Activated naive CD4-positive, alpha-beta T cell (primary cell): Measurements from ENCODE around the gene CDC45.

Source experiments
- DNase-seq, 4 experiments: peaks; one replicate each; lab custom pipeline; 2025; lab: John Stamatoyannopoulos, UW

The CDC45 gene

DNA sequence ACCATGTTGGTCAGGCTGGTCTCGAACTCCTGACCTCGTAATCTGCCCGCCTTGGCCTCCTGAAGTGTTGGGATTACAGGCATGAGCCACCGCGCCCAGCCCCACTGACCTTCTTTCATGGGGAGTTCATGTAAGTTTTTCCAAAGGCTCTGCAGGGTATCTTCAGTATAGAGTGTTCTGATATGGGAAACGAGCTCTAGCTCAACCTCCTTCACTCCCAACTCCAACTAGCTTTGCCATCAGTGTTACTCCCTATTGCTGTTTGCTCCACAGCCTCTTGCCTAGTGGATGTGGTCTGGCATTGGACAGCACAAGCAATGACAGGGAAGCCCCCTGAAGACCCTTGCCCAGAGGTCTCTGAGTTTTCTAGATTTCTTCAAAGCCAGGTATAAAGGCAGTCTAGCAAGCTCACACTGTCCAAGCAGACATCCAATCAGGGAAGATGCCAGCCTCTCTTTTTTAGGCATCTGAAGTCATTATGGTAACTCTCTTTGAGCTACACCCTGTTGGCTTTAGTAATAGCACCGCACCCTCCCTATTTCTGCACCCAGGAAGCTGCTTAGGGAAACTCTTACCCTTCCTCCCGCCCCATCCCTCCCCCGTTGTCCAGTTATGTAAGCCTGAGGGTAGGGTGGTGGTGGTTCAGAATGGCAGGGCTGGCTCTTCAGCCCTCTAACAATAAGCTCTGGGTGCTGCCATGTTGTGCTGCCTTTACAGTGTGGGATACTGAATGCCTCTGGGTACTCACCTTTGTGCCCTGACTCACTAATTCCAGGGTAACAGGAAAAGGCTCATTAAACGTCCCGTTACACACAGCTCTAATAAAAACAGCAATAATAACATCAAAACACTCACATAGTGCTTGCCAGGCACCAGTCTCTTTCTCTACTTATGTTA is 85.9 kb downstream of the CDC45 start:
- no peak for DNase-seq

GRCh38 chr22:19566279-19567156 is 86.8 kb downstream of the CDC45 start:
- DNase-seq: no peak

GRCh38 chr22:19567157-19568009 is 87.7 kb downstream of the CDC45 start:
- no peak for DNase-seq

DNA sequence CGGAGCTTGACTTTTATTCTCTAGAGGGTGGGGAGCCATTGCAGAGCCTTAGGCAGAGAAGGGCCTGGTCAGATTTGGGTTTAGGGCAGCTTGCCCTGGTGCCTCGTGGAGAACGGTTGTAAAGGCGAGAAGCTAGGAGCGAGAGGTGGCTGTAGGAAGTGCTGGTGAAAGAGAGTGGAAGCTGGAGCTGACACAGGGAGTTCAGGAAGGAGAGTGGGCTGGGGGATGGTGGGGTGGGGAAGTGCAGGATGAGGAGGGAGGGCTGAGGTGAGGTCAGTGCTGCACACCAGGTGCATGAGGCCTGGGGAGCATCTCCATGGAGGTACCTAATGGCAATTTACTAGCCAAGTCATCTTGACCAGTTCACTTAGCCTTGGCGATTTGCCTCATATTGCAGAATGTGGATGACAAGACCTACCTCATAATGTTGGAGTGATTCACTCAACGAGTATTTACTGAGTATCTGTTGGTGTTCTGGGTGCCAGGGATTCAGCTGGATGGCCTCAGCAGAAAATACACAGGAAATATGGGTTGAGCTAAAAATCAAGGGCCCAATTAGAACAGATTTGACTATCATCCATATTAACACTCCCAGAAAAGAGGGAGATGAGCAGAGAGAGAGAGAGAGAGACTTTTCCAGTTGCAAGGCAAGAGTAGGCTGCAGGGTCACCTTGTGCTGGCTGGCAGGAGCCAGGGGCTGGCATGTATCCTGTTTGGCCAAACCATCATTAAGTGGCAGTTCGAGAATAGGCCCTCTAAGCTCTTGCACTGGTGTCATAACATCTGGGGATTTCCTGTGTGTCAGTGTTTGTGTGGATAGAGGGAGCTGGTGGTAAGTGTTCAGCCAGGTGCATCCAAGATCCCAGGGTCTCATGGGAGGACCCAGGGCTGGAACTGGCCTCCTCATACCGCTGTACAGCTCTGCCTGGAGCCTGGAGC is 88.9 kb downstream of the CDC45 start:
- no peak for DNase-seq

- no peak for DNase-seq
Observed at GRCh38 chr22:19569276-19569640, 89.5 kb downstream of the CDC45 start.

DNA sequence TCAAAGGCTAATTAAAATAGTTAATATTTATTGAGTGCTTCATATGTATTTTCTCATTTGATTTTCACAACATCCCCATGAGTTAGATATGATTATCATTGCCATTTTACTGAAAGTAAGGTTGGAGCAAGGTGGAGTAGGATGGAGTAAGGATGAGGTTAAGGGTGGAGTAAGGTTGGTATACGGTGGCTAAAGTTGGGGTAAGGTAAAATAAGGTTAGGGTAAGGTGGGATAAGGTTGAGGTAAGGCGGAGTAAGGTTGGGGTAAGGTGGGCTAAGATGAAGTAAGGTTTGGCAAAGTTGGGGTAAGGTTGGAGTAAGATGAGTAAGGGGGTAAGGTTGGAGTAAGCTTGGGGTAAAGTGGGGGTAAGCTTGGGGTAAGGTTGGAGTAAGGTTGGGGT is 90.3 kb downstream of the CDC45 start:
- no peak for DNase-seq
